K562 (cell line): ENCODE measurements around the gene CTH. TPM values are rescaled to one million over a fixed set of nuclear protein-coding genes. Genes with fewer than 3 reads are reported as not detected.
"Not testable (repeated sequence)": the region's sequence is repeated elsewhere in the genome, so short reads cannot be mapped to it uniquely, and the experiment has no call there.

Source experiments
- EP300 ChIP-seq: IDR thresholded peaks from 2 replicates; pipeline ENCODE4 v1.6.1; 2012; ENCODE audit warnings: low read length, improper control_type of control experiment
- HDAC2 ChIP-seq: fragments of 450-650 bp; IDR thresholded peaks from 2 replicates; pipeline ENCODE4 v1.6.1; 2016; ENCODE audit warnings: mild to moderate bottlenecking
- MAX ChIP-seq: sonication (generic); formaldehyde crosslinking; IDR thresholded peaks from 2 replicates; pipeline ENCODE4 v1.9.0; 2022; ENCODE audit warnings: mild to moderate bottlenecking, missing genetic modification reagents
- POLR2AphosphoS5 ChIP-seq: IDR thresholded peaks from 2 replicates; pipeline ENCODE4 v1.6.1; 2011; ENCODE audit warnings: mild to moderate bottlenecking, low read depth, low read length, moderate library complexity; ENCODE audit not compliant: control insufficient read depth, insufficient read depth
- TCF3 ChIP-seq: sonication (generic); formaldehyde crosslinking; IDR thresholded peaks from 2 replicates; pipeline ENCODE4 v1.4.0; 2020; ENCODE audit warnings: mild to moderate bottlenecking, missing genetic modification reagents
- ZBTB11 ChIP-seq, 3 experiments: fragments of 200-800 bp in 1 of 3; fragments of 250-450 bp in 1 of 3; fragments of 450-650 bp in 1 of 3; sonication (Bioruptor Pico) in 1 of 3; sonication (Bioruptor generic) in 1 of 3; formaldehyde crosslinking in 1 of 3; IDR thresholded peaks; 2 replicates each; pipeline versions ENCODE4 v1.6.1 to v1.8.0; 2016 to 2022; ENCODE audit warnings: mild to moderate bottlenecking in 2 of 3, missing genetic modification characterization in 2 of 3, missing compliant biosample characterization in 1 of 3, moderate library complexity in 1 of 3
- ZNF592 ChIP-seq: fragments of 450-650 bp; IDR thresholded peaks from 2 replicates; pipeline ENCODE4 v1.6.1; 2017; ENCODE audit warnings: antibody characterized with exemption, mild to moderate bottlenecking
- polyA plus RNA-seq, 8 experiments: library from polyadenylated mRNA; depleted of rRNA in 4 of 8; stranded (reverse) in 5 of 8; unstranded in 3 of 8; fragments of >200 nt; fragmentation: Nextera tagmentation in 2 of 8; fragmentation: Illumina TruSeq in 1 of 8; extraction: Ambion mirVana in 2 of 8; extraction: Trizol in 1 of 8; gene quantifications; 2 replicates each; pipeline versions ENCODE4 v1.2.1 to v1.2.3, GENCODE V29; 2011 to 2014; ENCODE audit warnings: inconsistent platforms in 1 of 8, missing spikeins in 1 of 8
- total RNA-seq, 7 experiments: library from RNA; depleted of rRNA in 6 of 7; stranded (reverse); fragments of >200 nt in 6 of 7; fragmentation: Illumina TruSeq in 2 of 7; extraction: Trizol in 2 of 7; gene quantifications; 2 replicates each; pipeline versions ENCODE4 v1.2.1 to v1.2.3, GENCODE V29; 2011 to 2021; ENCODE audit warnings: low replicate concordance in 1 of 7
- TF ChIP-seq, protein P1 (sequence below), 2 experiments: fragments of 250-450 bp in 1 of 2; fragments of 450-650 bp in 1 of 2; sonication (Bioruptor Pico) in 1 of 2; IDR thresholded peaks; 2 replicates each; pipeline versions ENCODE4 v1.6.1 to v1.8.0; 2016 to 2021; ENCODE audit warnings: mild to moderate bottlenecking in 2 of 2, moderate library complexity in 2 of 2, missing compliant biosample characterization in 1 of 2, missing genetic modification characterization in 1 of 2
- TF ChIP-seq, protein P2 (sequence below): fragments of 200-800 bp; sonication (Bioruptor generic); IDR thresholded peaks from 2 replicates; pipeline ENCODE4 v1.6.1; 2016; ENCODE audit warnings: missing genetic modification characterization, missing compliant biosample characterization

The CTH gene
- total and polyA plus RNA-seq, 9 of the 15 experiments (the other 6 are each of a cell fraction or from before 2014, with no cell fraction given), result 8.0 to 54.4 (median 30.9) TPM

GRCh38 chr1:70460740-70461713 lies 50.0 kb downstream of the CTH start (continued):
- TF ChIP-seq ZNF592 (peak; percentile 89), TCF3 (peak; percentile 80), HDAC2 (peak; percentile 76; the same call in 1 of the 2 replicates), MAX (CRISPR knock-in tag) (peak; percentile 32; the same call in 1 of the 2 replicates), POLR2AphosphoS5 (0 out of 2 replicates have a peak, but pooled peaks have one; percentile 28), EP300 (peak; percentile 22; the same call in 1 of the 2 replicates), ZBTB11 (CRISPR knock-in tag; IDR thresholded peaks at IDR 0.05) (peak in 1 of 3 experiments; percentile 34; a peak in 1 of 6 replicates)
- TF ChIP-seq, protein P1, sequence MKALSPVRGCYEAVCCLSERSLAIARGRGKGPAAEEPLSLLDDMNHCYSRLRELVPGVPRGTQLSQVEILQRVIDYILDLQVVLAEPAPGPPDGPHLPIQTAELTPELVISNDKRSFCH (CRISPR knock-in tag; IDR thresholded peaks at IDR 0.05), result not testable (repeated sequence)
- TF ChIP-seq, protein P1 (tag; IDR thresholded peaks at IDR 0.05), result peak; percentile 83
- TF ChIP-seq, protein P2, sequence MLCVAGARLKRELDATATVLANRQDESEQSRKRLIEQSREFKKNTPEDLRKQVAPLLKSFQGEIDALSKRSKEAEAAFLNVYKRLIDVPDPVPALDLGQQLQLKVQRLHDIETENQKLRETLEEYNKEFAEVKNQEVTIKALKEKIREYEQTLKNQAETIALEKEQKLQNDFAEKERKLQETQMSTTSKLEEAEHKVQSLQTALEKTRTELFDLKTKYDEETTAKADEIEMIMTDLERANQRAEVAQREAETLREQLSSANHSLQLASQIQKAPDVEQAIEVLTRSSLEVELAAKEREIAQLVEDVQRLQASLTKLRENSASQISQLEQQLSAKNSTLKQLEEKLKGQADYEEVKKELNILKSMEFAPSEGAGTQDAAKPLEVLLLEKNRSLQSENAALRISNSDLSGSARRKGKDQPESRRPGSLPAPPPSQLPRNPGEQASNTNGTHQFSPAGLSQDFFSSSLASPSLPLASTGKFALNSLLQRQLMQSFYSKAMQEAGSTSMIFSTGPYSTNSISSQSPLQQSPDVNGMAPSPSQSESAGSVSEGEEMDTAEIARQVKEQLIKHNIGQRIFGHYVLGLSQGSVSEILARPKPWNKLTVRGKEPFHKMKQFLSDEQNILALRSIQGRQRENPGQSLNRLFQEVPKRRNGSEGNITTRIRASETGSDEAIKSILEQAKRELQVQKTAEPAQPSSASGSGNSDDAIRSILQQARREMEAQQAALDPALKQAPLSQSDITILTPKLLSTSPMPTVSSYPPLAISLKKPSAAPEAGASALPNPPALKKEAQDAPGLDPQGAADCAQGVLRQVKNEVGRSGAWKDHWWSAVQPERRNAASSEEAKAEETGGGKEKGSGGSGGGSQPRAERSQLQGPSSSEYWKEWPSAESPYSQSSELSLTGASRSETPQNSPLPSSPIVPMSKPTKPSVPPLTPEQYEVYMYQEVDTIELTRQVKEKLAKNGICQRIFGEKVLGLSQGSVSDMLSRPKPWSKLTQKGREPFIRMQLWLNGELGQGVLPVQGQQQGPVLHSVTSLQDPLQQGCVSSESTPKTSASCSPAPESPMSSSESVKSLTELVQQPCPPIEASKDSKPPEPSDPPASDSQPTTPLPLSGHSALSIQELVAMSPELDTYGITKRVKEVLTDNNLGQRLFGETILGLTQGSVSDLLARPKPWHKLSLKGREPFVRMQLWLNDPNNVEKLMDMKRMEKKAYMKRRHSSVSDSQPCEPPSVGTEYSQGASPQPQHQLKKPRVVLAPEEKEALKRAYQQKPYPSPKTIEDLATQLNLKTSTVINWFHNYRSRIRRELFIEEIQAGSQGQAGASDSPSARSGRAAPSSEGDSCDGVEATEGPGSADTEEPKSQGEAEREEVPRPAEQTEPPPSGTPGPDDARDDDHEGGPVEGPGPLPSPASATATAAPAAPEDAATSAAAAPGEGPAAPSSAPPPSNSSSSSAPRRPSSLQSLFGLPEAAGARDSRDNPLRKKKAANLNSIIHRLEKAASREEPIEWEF (CRISPR knock-in tag), result 0 out of 2 replicates have a peak, but pooled peaks have one; percentile 49
